Embryonic facial prominence (tissue), 1 donor: ENCODE measurements around the gene IER5.
"Not testable (repeated sequence)": the region's sequence is repeated elsewhere in the genome, so short reads cannot be mapped to it uniquely, and the experiment has no call there.

ENCODE experiments used
- DNase-seq: peaks from one replicate; pipeline ENCODE4 v3.0.0-alpha.2; 2016; ENCODE audit errors: extremely low spot score

Gene IER5

GRCh38 chr1:181115368-181115684 is 26.8 kb downstream of the IER5 start:
- no peak for DNase-seq

DNA sequence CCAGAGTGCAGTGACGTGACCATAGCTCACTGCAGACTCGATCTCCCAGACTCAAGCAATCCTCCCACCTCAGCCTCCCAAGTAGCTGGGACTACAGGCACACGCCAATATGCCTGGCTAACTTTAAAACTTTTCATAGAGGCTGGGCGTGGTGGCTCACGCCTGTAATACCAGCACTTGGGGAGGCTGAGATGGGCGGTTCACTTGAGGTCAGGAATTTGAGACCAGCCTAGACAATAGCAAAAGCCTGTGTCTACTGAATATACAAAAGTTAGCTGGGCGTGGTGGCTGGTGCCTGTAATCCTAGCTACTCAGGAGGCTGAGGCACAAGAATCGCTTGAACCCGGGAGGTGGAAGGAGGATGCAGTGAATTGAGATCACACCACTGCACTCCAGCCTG is 27.5 kb downstream of the IER5 start:
- not testable (repeated sequence) for DNase-seq

DNA sequence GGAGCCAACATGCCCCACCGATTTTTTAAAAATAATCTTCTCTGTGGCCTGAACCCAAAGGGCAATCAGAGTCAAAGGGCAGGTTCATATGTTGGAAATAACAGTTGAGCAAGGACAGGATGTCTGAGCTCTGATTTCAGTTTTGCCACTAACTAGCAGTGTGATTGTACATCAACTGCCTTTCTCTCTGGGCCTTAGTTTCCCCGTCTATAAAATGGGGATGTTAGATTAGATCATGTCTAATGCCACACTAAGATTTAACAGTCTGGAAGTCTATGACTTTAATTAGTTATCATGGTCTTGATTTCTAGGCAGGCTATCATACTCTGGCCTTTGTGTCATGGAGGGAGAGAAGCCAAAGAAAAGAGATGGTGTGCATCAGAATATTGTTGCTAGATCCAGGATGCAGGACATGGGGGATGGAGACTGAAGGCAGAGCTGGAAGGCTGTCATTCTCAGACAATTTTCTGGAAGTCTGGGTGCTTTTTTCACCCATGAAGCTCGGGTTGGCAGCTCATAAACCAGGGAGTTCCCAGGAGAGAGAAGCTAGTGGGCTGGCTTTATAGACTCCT is 28.4 kb downstream of the IER5 start:
- DNase-seq: no peak

GRCh38 chr1:181117648-181118449 is 29.3 kb downstream of the IER5 start:
- no peak for DNase-seq

- DNase-seq: no peak
Observed at GRCh38 chr1:181119093-181119989, 30.8 kb downstream of the IER5 start.

DNA sequence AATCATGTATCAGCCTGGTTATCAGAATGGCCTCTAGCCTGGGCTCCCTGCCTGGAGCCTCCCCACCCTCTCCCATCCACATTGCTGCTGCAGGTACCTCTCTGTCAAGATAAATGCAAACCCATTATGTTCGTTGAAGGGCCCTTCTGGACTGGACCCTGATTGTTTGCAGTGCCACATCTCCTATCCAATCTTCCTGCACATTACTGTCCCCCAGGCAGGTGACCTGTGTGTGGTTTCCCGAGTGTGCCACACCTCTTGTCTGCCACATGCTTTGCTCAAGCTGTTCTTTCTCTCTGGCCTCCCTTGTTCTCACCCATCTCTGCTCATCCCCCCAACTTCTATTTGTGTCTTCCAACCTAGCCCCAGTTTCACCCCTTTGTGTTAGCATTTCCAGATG is 32.4 kb downstream of the IER5 start:
- no peak for DNase-seq

GRCh38 chr1:181121498-181121897 is 33.0 kb downstream of the IER5 start:
- no peak for DNase-seq

- DNase-seq: no peak
Observed at GRCh38 chr1:181122222-181122621, 33.7 kb downstream of the IER5 start.

DNA sequence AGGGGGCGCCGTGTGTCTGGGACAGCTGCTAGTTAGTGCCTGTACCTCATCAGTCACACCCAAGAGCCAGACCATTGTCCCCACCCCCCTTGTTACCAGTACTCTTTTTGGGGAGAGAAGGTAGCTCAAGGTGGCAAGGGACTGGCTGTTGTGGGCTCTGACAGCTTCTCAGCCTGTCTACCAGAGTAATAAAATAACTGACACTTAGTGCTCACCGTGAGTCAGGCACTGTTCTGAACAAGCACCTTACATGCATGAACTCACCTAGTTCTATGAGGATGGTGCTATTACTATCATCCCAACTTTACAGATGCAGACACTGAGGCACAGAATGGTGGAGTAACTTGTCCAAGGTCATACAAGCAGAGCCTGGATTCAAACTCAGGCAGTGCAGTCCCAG is 34.7 kb downstream of the IER5 start:
- DNase-seq: no peak

GRCh38 chr1:181124291-181124751 is 35.8 kb downstream of the IER5 start:
- DNase-seq: no peak

GRCh38 chr1:181126289-181126688 is 37.8 kb downstream of the IER5 start:
- DNase-seq: no peak

DNA sequence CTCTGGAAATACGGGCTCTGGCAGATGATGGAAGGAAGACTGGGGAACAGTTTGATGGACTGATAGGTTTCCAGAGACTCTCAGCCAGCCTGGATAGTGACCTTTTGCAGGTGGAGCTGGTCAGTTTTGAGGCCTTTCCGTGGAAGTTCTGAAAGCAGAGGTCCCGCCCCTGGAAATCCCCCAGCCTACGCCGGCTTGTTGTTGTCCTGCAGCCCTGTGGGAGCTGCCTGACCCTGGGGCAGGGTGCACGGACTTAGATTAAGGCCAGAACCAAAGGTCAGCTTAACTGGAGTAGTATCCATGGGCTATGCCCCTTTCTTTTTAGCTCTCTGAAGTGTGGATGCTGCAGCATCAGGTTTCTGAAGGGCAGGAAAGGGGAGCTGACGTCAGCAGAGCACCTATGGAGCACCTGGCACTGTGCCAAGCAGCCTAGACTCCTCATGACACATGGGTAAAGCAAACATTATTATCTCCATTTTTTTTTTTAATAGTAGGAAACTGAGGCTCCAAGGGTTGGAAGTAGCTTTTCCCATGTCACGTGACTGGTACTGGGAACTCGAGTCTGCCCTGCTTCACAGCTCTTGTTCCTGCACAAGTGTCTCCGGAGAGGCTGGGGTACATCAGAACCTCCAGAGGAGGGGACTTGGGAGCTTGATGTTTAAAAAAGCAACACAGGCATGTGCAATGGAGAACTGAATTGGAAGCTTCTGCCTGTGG is 38.5 kb downstream of the IER5 start:
- no peak for DNase-seq

- no peak for DNase-seq
Observed at GRCh38 chr1:181127898-181128453, 39.5 kb downstream of the IER5 start.

DNA sequence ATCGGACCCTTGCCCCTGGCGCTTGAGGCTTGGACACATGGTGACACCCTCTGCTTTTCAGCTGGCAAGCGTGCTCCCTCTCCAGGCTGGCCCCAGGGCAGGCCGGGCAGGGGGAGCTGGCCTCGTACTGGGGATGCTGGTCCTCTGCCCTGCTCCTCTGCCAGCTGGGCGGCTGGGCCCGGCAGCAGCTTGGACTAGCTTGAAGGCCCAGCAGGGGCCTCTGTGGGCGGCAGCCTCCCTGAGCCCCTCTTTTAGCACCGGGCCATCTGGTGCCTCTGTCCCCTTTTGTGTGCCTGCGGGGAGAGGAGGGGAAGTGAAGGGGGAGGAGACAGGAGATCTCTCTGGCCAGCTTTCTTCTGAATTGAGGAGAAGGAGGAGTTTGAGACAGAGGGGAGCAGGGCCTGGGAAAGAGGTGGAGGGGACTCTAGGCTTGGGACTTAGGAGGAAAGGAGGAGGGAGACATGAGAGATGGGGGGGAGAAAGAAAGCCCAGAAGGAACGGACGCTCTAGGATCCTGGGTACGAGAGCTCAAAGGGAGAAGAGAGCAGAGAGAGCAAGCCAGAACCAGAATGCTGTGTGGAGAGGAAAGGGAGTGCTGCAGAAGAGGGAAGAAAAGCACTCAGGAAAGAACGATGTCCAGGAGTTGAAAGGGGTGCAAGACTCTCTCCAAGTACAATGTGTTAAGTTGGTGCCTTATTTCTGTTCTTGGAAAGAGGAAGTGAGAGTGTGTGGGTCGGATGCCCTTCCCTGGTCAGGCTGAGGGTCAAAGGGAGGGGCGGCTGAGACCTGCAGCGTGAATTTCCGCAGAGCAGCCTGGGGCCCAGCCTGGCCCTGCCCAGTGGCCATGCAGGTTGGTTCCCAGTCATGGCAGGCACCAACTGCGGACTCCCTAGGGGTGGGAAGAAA is 40.3 kb downstream of the IER5 start:
- no peak for DNase-seq

- no peak for DNase-seq
Observed at GRCh38 chr1:181129771-181130606, 41.5 kb downstream of the IER5 start.

GRCh38 chr1:181131255-181131941 is 42.9 kb downstream of the IER5 start:
- DNase-seq: no peak

- no peak for DNase-seq
Observed at GRCh38 chr1:181133441-181133951, 45.0 kb downstream of the IER5 start.

DNA sequence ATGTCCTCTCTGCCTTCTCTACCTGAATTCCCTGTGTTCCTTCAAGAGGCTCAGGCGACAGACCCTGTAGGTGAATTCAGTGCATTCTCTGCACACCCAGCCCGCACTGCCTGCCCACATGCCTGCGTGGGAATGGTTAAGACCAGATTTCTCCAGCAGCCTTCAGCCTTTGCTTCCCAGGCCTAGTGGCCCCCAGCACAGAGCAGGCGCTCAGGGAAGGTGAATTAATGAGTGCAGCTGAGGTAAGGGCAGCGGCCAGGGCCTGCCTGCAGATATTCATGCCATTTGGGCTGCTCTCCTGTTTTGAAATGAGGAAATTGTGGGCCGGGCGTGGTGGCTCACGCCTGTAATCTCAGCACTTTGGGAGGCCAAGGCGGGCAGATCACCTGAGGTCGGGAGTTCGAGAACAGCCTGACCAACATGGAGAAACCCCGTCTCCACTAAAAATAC is 45.5 kb downstream of the IER5 start:
- DNase-seq: no peak
